T-cell (primary cell): ENCODE measurements around the gene GTPBP3. TPM values are rescaled to one million over a fixed set of nuclear protein-coding genes. Genes with fewer than 3 reads are reported as not detected.

ENCODE experiments used
- total RNA-seq, 35 experiments: library from RNA in 6 of 35; stranded (reverse) in 6 of 35; fragments of 120-200 nt in 1 of 35; gene quantifications; one replicate each; pipeline versions ENCODE4 v1.2.1 to v1.2.4 and lab custom pipeline; 2013 to 2026

GTPBP3 gene
- total RNA-seq, 5 donors from 2014 or later (not counting 1 experiment from before 2014, with no cell fraction given), result 31.9 to 72.5 (median 65.7) TPM

Other genes with a start within 250 kb of the GTPBP3 start
- 10 to 100 TPM; 23.8 to 45.2 (median 38.6) TPM for gene USE1, start 122.2 kb upstream of the GTPBP3 start, total RNA-seq
- gene OCEL1, start 111.3 kb upstream of the GTPBP3 start, total RNA-seq, result 10 to 100 TPM; 21.5 to 33.3 (median 23.0) TPM
- 1 to 10 TPM in 4 of 5 donors, under 1 TPM in 1; 0.55 to 6.4 (median 2.8) TPM for gene NR2F6, start 91.6 kb upstream of the GTPBP3 start, total RNA-seq
- under 1 TPM in 4 of 5 donors, not detected in 1; 0.10 to 0.61 (median 0.38) TPM for gene USHBP1, start 72.8 kb upstream of the GTPBP3 start, total RNA-seq
- gene BABAM1, start 70.1 kb upstream of the GTPBP3 start, total RNA-seq, result 100 to 1,000 TPM in 3 of 5 donors, 10 to 100 TPM in 2; 76.7 to 130 (median 117) TPM
- 1 to 10 TPM in 4 of 5 donors, under 1 TPM in 1; 0.93 to 6.5 (median 2.9) TPM for gene ANKLE1, start 55.7 kb upstream of the GTPBP3 start, total RNA-seq
- 10 to 100 TPM in 3 of 5 donors, 1 to 10 TPM in 2; 5.3 to 12.4 (median 11.3) TPM for gene ABHD8, start 34.1 kb upstream of the GTPBP3 start, total RNA-seq
- gene MRPL34, start 31.7 kb upstream of the GTPBP3 start, total RNA-seq, result 10 to 100 TPM; 37.6 to 87.0 (median 69.3) TPM
- 10 to 100 TPM; 37.3 to 51.7 (median 42.0) TPM for gene DDA1, start 28.0 kb upstream of the GTPBP3 start, total RNA-seq
- gene ANO8, start 2.7 kb upstream of the GTPBP3 start, total RNA-seq, result 10 to 100 TPM; 18.3 to 27.4 (median 24.9) TPM
- under 1 TPM in 4 of 5 donors, not detected in 1; 0.19 to 0.86 (median 0.48) TPM for gene PLVAP, start 39.8 kb downstream of the GTPBP3 start, total RNA-seq
- gene CCDC194, start 56.6 kb downstream of the GTPBP3 start, total RNA-seq, result 1 to 10 TPM; 1.4 to 3.3 (median 2.6) TPM
- 10 to 100 TPM; 43.9 to 62.0 (median 52.2) TPM for gene BST2, start 68.1 kb downstream of the GTPBP3 start, total RNA-seq
- gene MVB12A, start 82.5 kb downstream of the GTPBP3 start, total RNA-seq, result 10 to 100 TPM; 21.0 to 41.4 (median 35.3) TPM
- gene TMEM221, start 111.1 kb downstream of the GTPBP3 start, total RNA-seq, result not detected
- gene NXNL1, start 123.4 kb downstream of the GTPBP3 start, total RNA-seq, result not detected
- 10 to 100 TPM in 3 of 5 donors, 1 to 10 TPM in 2; 5.9 to 13.3 (median 10.5) TPM for gene SLC27A1, start 133.0 kb downstream of the GTPBP3 start, total RNA-seq
- 100 to 1,000 TPM in 1 of 5 donors, 10 to 100 TPM in 4; 46.2 to 103 (median 77.5) TPM for gene PGLS, start 174.1 kb downstream of the GTPBP3 start, total RNA-seq
- gene COLGALT1, start 218.1 kb downstream of the GTPBP3 start, total RNA-seq, result 10 to 100 TPM; 43.0 to 78.1 (median 70.8) TPM